Duodenal mucosa (tissue), 2 donors: ENCODE measurements around the gene SRGAP2.
A peak's percentile ranks its signal among the peaks of the same experiment; 100 is the strongest.
"Not testable (repeated sequence)": the region's sequence is repeated elsewhere in the genome, so short reads cannot be mapped to it uniquely, and the experiment has no call there.

Experiments
- H3K27ac ChIP-seq: one replicate; pipeline ENCODE4 v1.7.0; 2013; ENCODE audit warnings: low read depth, low read length
- H3K27me3 ChIP-seq, 2 donors: one replicate each; pipeline ENCODE4 v1.7.0; 2013; ENCODE audit warnings: low read length in 2 of 2, control low read depth in 1 of 2; ENCODE audit not compliant: insufficient read depth in 2 of 2, control insufficient read depth in 1 of 2
- H3K36me3 ChIP-seq, 2 donors: one replicate each; pipeline ENCODE4 v1.7.0; 2013; ENCODE audit warnings: low read length in 2 of 2, control low read depth in 1 of 2; ENCODE audit not compliant: insufficient read depth in 2 of 2, control insufficient read depth in 1 of 2
- H3K4me1 ChIP-seq, 2 donors: one replicate each; pipeline ENCODE4 v1.7.0; 2013; ENCODE audit warnings: low read length in 2 of 2, control low read depth in 1 of 2; ENCODE audit not compliant: insufficient read depth in 2 of 2, control insufficient read depth in 1 of 2
- H3K4me3 ChIP-seq, 2 donors: one replicate each; pipeline ENCODE4 v1.7.0; 2013; ENCODE audit warnings: low read length in 2 of 2, low read depth in 1 of 2
- H3K9ac ChIP-seq, 2 donors: one replicate each; pipeline ENCODE4 v1.7.0; 2013; ENCODE audit warnings: low read length in 2 of 2, low read depth in 1 of 2
- H3K9me3 ChIP-seq, 2 donors: one replicate each; pipeline ENCODE4 v1.7.0; 2013; ENCODE audit warnings: low read length in 2 of 2, control low read depth in 1 of 2; ENCODE audit not compliant: control insufficient read depth in 1 of 2

SRGAP2 gene

DNA sequence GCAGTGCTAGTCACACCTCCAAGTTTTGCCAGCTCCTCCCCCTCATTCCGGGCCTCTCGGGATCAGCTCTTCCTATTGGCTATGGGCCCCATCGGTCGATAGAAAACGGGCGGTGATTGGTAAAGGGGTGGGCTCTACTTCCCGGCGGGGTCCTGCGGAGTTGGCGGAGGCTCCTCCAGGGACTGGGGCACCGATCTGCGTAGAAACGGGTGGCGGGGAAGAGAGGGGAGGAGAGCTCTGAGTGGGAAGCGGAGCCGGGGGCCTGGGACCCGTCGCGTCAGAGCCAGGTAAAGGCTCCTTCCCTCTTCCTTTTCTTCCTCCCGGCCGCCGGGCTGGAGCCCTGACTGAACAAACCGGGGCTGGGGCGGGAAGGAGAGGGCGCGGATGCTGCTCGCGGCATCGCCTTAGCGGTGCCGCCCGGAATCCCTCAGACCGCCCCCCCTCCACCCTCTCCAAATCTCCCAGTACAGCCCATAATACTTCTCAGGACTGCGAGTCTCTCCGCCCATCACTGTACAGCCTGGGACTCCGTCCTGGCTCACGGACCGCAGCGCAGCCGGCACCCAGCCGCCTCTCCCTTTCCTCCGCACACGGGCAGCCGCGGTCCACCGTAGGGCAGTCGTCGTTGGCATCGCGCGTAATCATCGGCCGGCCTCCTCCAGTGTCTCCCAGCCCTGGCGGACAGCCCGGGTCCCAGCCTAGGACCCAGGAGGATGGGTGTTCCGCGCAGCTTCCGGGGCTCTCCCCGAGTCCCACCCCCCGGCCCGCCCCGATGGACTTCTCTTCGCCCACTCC, at the start of gene SRGAP2:
Gene SRGAP2 (plus strand): TSS at position 178 of the 795 bp plus-strand sequence. CDS start 2,430 bp downstream, outside the sequence.
- not testable (repeated sequence) for H3K9me3 ChIP-seq, H3K27ac ChIP-seq, H3K4me1 ChIP-seq, H3K36me3 ChIP-seq, H3K27me3 ChIP-seq, H3K9ac ChIP-seq
- H3K4me3 ChIP-seq = peak within 1 kb of the TSS in 1 of 2 donors; percentile 48

GRCh38 chr1:206167350-206168029, 35.9 kb upstream of the SRGAP2 start:
- H3K36me3 ChIP-seq, H3K9ac ChIP-seq, H3K4me1 ChIP-seq, H3K4me3 ChIP-seq, H3K9me3 ChIP-seq, H3K27me3 ChIP-seq, H3K27ac ChIP-seq: not testable (repeated sequence)

- not testable (repeated sequence) for H3K27me3 ChIP-seq, H3K9ac ChIP-seq, H3K36me3 ChIP-seq, H3K4me1 ChIP-seq, H3K9me3 ChIP-seq, H3K27ac ChIP-seq, H3K4me3 ChIP-seq
Measured at GRCh38 chr1:206169794-206170193, 33.5 kb upstream of the SRGAP2 start.

DNA sequence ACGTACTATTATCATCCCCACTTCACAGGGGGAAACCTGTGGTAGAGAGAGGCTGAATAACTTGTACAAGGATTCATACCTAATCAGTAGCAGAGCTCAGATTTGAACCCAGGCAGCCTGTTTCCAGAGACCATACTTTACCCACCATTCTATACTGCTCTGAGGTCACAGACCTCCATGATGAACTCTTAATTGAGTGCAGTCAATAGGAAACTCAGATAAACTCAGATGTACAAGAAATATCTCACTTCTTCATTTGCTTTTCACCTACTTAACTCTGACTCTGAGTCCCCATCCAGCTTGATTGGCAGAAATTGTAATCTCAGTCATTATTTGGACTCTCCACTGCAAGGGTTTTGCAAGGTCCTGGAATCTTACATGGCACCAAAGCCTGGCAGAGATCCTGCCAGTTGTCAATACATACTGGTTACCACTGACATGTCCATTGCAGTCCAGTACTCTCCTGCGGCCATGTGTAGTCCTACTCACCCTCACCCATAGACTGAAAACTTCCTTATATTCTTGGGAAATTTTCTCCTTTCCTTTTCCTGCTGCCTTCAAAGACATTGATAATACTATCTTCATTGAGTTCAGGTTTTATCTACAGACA, 30.1 kb upstream of the SRGAP2 start:
- H3K27ac ChIP-seq, H3K9ac ChIP-seq, H3K4me1 ChIP-seq, H3K4me3 ChIP-seq, H3K9me3 ChIP-seq, H3K27me3 ChIP-seq, H3K36me3 ChIP-seq: not testable (repeated sequence)

- not testable (repeated sequence) for H3K4me1 ChIP-seq, H3K4me3 ChIP-seq, H3K9me3 ChIP-seq, H3K9ac ChIP-seq, H3K27me3 ChIP-seq, H3K36me3 ChIP-seq, H3K27ac ChIP-seq
Measured at GRCh38 chr1:206174182-206174868, 29.0 kb upstream of the SRGAP2 start.

- not testable (repeated sequence) for H3K27me3 ChIP-seq, H3K4me3 ChIP-seq, H3K9ac ChIP-seq, H3K9me3 ChIP-seq, H3K4me1 ChIP-seq, H3K36me3 ChIP-seq, H3K27ac ChIP-seq
Measured at GRCh38 chr1:206175459-206176113, 27.8 kb upstream of the SRGAP2 start.

GRCh38 chr1:206176114-206176502, 27.2 kb upstream of the SRGAP2 start:
- not testable (repeated sequence) for H3K9me3 ChIP-seq, H3K4me1 ChIP-seq, H3K4me3 ChIP-seq, H3K27me3 ChIP-seq, H3K27ac ChIP-seq, H3K36me3 ChIP-seq, H3K9ac ChIP-seq

DNA sequence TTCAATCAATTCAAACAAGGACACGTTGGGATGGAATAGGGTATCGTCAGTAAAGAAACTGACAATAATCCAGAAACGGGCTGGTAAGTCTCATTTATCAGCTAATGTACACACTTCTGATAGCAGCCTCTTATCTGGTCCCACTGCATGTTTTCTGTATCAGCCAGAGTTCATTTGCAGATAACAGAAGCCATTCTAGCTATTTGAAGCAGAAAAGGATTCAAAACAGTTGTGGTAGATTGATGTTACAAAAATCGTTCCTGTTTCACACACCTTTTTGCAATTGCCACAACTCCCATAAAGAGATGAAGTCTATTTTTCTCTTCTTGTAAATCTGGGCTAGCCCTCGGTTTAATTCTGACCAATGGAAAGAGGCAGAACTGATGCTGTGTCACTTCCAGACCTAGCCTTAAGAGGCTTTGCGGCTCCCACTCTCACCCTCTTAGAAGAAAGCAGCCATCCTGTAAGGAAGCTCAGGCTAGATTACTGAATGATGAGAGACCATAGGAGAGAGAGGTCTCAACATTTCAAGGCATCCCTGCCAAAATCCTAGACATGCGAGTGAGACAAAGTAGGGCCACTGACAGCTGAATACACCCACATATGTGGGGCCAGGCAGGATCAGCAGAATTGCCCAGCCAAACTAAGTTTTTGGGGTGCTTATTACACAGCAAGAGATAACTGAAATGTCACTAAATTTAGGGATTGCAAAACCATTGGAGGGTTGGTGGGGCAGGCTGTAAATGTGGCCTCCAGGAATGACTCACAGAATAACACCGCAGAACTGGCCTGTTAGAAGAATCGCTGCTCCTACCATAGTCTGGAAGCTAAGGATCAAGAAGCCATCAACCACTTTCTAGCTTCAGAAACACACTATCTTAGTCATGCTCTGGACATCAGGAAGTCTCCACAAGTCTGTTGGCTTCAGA, 25.0 kb upstream of the SRGAP2 start:
- not testable (repeated sequence) for H3K4me3 ChIP-seq, H3K27ac ChIP-seq, H3K4me1 ChIP-seq, H3K36me3 ChIP-seq, H3K27me3 ChIP-seq, H3K9ac ChIP-seq, H3K9me3 ChIP-seq

GRCh38 chr1:206179666-206180065, 23.7 kb upstream of the SRGAP2 start:
- not testable (repeated sequence) for H3K9ac ChIP-seq, H3K27me3 ChIP-seq, H3K9me3 ChIP-seq, H3K4me1 ChIP-seq, H3K36me3 ChIP-seq, H3K4me3 ChIP-seq, H3K27ac ChIP-seq
